Measurements from ENCODE around the gene SETSIP. TPM values are rescaled to one million over a fixed set of nuclear protein-coding genes. Genes with fewer than 3 reads are reported as not detected.
"Not testable (repeated sequence)": the region's sequence is repeated elsewhere in the genome, so short reads cannot be mapped to it uniquely, and the experiment has no call there.

Gene SETSIP
- total and polyA plus RNA-seq, 4 donors: 0.09 TPM; not detected in 3

GRCh38 chr1:92076363-92076762, 1.2 kb upstream of the SETSIP start:
- peaks cover 0 to 6% (median 1%) of the 10 kb centered on the region in 4 donors for H3K4me1 ChIP-seq (ENCODE audit: control insufficient read depth in 4 of 4, insufficient read depth in 4 of 4, low read length in 3 of 4)
- WGBS: 96% methylated on average over 5 of the region's 5 CpGs
- TF ChIP-seq ATF3 (IDR thresholded peaks at IDR 0.05) (no peak), HNF4A (conservative IDR thresholded peaks at IDR 0.05) (no peak), SP1 (IDR thresholded peaks at IDR 0.05) (no peak), FOXA2 (IDR thresholded peaks at IDR 0.05) (no peak), HNF4G (IDR thresholded peaks at IDR 0.05) (no peak), GABPA (IDR thresholded peaks at IDR 0.05 in 1 of 2, conservative IDR thresholded peaks at IDR 0.05 in 1 of 2) (no peak), MAX (IDR thresholded peaks at IDR 0.05) (no peak), TAF1 (conservative IDR thresholded peaks at IDR 0.05) (no peak), RXRA (IDR thresholded peaks at IDR 0.05) (no peak), ZBTB33 (IDR thresholded peaks at IDR 0.05) (no peak), YY1 (IDR thresholded peaks at IDR 0.05) (no peak), FOXA1 (IDR thresholded peaks at IDR 0.05) (no peak), JUND (IDR thresholded peaks at IDR 0.05) (no peak), REST (IDR thresholded peaks at IDR 0.05) (no peak), RAD21 (IDR thresholded peaks at IDR 0.05) (no peak), EGR1 (IDR thresholded peaks at IDR 0.05; ENCODE audit: low read depth in 2 of 2) (no peak)
- no peak for DNase-seq (ENCODE audit: low spot score)
- no peaks in the 10 kb centered on the region for H3K9me3 ChIP-seq (ENCODE audit: control insufficient read depth in 4 of 4, low read length in 3 of 4)
- H3K4me3 ChIP-seq (ENCODE audit: low read depth in 1 of 3, low read length in 3 of 3): no peak overlapping the region
- no peaks in the 10 kb centered on the region for H3K27me3 ChIP-seq (ENCODE audit: control insufficient read depth in 4 of 4, insufficient read depth in 4 of 4, low read length in 3 of 4)
- no peak overlapping the region for H3K27ac ChIP-seq (ENCODE audit: low read depth in 1 of 2, low read length in 2 of 2)
- no peaks in the 10 kb centered on the region for H3K36me3 ChIP-seq (ENCODE audit: control insufficient read depth in 4 of 4, insufficient read depth in 3 of 4, low read depth in 1 of 4, low read length in 3 of 4)
- no peak overlapping the region for H3K9ac ChIP-seq (ENCODE audit: low read depth in 1 of 2, low read length in 2 of 2)

- not testable (repeated sequence) for DNase-seq (ENCODE audit: low spot score); H3K4me1 ChIP-seq (ENCODE audit: control insufficient read depth in 4 of 4, insufficient read depth in 4 of 4, low read length in 3 of 4); H3K36me3 ChIP-seq (ENCODE audit: control insufficient read depth in 4 of 4, insufficient read depth in 3 of 4, low read depth in 1 of 4, low read length in 3 of 4); H3K27ac ChIP-seq (ENCODE audit: low read depth in 1 of 2, low read length in 2 of 2); H3K27me3 ChIP-seq (ENCODE audit: control insufficient read depth in 4 of 4, insufficient read depth in 4 of 4, low read length in 3 of 4); H3K9me3 ChIP-seq (ENCODE audit: control insufficient read depth in 4 of 4, low read length in 3 of 4); H3K4me3 ChIP-seq (ENCODE audit: low read depth in 1 of 3, low read length in 3 of 3); H3K9ac ChIP-seq (ENCODE audit: low read depth in 1 of 2, low read length in 2 of 2)
Measured at GRCh38 chr1:92074446-92074845, 765 bp downstream of the SETSIP start.
